GM12801 (cell line): Measurements from ENCODE around the gene IL11.

Source experiments
- CTCF ChIP-seq: IDR thresholded peaks from one replicate; pipeline ENCODE4 v1.5.1; 2011; ENCODE audit warnings: control low read depth; ENCODE audit not compliant: insufficient read length; ENCODE audit errors: extremely low read depth

Gene IL11

GRCh38 chr19:55362990-55363716, 7.1 kb downstream of the IL11 start, which contains the start of gene GARIN5B:
TSS of gene GARIN5B (minus strand) at chr19:55363260. CDS start at chr19:55363066, 194 bp downstream.
- no peak for TF ChIP-seq CTCF

- TF ChIP-seq CTCF = no peak
Observed at GRCh38 chr19:55362174-55362989, 7.9 kb downstream of the IL11 start.

- TF ChIP-seq CTCF = no peak
Observed at GRCh38 chr19:55360902-55361301, 9.4 kb downstream of the IL11 start.

GRCh38 chr19:55358943-55359908, 11.0 kb downstream of the IL11 start:
- no peak for TF ChIP-seq CTCF

GRCh38 chr19:55358493-55358892, 11.8 kb downstream of the IL11 start:
- no peak for TF ChIP-seq CTCF

- TF ChIP-seq CTCF = no peak
Observed at GRCh38 chr19:55355213-55355821, 14.9 kb downstream of the IL11 start.
